ENCODE results near the gene PKP3.
"Not testable (repeated sequence)": the region's sequence is repeated elsewhere in the genome, so short reads cannot be mapped to it uniquely, and the experiment has no call there.

Gene PKP3

GRCh38 chr11:394034-394857 lies at the start of gene PKP3:
PKP3 (plus strand) TSS chr11:394209; CDS start chr11:394293, 84 bp downstream.
- DNase-seq (ENCODE audit: low read depth in 2 of 2) = no peak

GRCh38 chr11:344836-345578 lies 49.0 kb upstream of the PKP3 start:
- no peak for DNase-seq (ENCODE audit: low read depth in 2 of 2)

GRCh38 chr11:346529-346928 lies 47.5 kb upstream of the PKP3 start:
- no peak for DNase-seq (ENCODE audit: low read depth in 2 of 2)

- DNase-seq (ENCODE audit: low read depth in 2 of 2) = not testable (repeated sequence)
These were observed 44.6 kb upstream of the PKP3 start for GRCh38 chr11:349270-349954.

- DNase-seq (ENCODE audit: low read depth in 2 of 2) = not testable (repeated sequence)
These were observed 43.8 kb upstream of the PKP3 start for GRCh38 chr11:350033-350722.

- DNase-seq (ENCODE audit: low read depth in 2 of 2) = no peak
These were observed 43.2 kb upstream of the PKP3 start for GRCh38 chr11:350723-351255.

GRCh38 chr11:351411-351810 lies 42.6 kb upstream of the PKP3 start:
- DNase-seq (ENCODE audit: low read depth in 2 of 2) = no peak

- DNase-seq (ENCODE audit: low read depth in 2 of 2) = no peak
These were observed 41.5 kb upstream of the PKP3 start for GRCh38 chr11:352456-353031.

GRCh38 chr11:353179-353873 lies 40.7 kb upstream of the PKP3 start:
- DNase-seq (ENCODE audit: low read depth in 2 of 2) = no peak

- DNase-seq (ENCODE audit: low read depth in 2 of 2) = peak; percentile 77 to 85
These were observed 38.2 kb upstream of the PKP3 start for GRCh38 chr11:355581-356458.

GRCh38 chr11:356610-357009 lies 37.4 kb upstream of the PKP3 start:
- DNase-seq (ENCODE audit: low read depth in 2 of 2) = no peak

- DNase-seq (ENCODE audit: low read depth in 2 of 2) = no peak
These were observed 36.4 kb upstream of the PKP3 start for GRCh38 chr11:357582-357981.

- no peak for DNase-seq (ENCODE audit: low read depth in 2 of 2)
These were observed 35.7 kb upstream of the PKP3 start for GRCh38 chr11:358129-358800.

GRCh38 chr11:359181-359714 lies 34.8 kb upstream of the PKP3 start:
- peak in 1 of 2 donors; percentile 14 for DNase-seq (ENCODE audit: low read depth in 2 of 2)

- no peak for DNase-seq (ENCODE audit: low read depth in 2 of 2)
These were observed 33.4 kb upstream of the PKP3 start for GRCh38 chr11:360326-361280.

GRCh38 chr11:362642-363442 lies 31.2 kb upstream of the PKP3 start:
- no peak for DNase-seq (ENCODE audit: low read depth in 2 of 2)

- not testable (repeated sequence) for DNase-seq (ENCODE audit: low read depth in 2 of 2)
These were observed 30.6 kb upstream of the PKP3 start for GRCh38 chr11:363443-363805.
